ENCODE measurements around the gene ZNF687.
A peak's percentile ranks its signal among the peaks of the same experiment; 100 is the strongest.

The ZNF687 gene

DNA sequence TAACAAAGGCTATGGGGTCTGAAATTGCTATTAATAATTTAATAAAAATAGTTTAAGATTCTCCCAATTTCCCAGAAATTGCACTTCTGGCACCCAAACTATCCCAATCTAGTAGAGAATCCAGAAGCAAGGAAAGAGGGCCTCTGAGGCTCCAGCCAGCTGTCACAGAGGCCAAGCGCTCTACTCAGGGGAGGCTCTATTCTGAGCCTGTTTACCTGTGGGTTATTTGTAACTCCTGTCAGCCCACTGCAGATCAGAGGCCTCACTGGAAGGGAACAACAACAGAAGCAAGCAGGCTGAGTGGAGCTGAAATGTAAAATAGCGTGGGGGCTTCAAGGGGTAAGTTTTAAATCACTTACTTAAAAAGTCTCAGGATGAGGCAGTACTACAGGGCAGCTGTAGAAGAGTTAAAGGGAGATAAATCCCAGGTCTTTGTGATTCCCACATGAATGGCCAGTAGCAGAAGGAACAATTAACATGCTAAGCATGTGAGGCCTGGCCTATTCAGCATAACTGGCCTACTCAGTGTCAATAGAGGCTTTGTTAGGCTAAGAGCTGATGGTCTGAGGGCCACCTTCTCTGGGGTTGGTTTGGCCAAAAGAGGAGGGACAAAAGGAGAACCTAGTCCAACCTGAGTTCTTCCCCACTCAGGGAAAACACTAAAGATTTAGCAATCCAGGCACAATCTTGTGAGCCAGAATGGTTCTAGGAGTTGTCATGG lies 12.8 kb downstream of the ZNF687 start:
- TF ChIP-seq, protein P1, sequence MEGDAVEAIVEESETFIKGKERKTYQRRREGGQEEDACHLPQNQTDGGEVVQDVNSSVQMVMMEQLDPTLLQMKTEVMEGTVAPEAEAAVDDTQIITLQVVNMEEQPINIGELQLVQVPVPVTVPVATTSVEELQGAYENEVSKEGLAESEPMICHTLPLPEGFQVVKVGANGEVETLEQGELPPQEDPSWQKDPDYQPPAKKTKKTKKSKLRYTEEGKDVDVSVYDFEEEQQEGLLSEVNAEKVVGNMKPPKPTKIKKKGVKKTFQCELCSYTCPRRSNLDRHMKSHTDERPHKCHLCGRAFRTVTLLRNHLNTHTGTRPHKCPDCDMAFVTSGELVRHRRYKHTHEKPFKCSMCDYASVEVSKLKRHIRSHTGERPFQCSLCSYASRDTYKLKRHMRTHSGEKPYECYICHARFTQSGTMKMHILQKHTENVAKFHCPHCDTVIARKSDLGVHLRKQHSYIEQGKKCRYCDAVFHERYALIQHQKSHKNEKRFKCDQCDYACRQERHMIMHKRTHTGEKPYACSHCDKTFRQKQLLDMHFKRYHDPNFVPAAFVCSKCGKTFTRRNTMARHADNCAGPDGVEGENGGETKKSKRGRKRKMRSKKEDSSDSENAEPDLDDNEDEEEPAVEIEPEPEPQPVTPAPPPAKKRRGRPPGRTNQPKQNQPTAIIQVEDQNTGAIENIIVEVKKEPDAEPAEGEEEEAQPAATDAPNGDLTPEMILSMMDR (conservative IDR thresholded peaks at IDR 0.05; ENCODE audit: low read depth, low read length), result no peak
- DNase-seq (ENCODE audit: low read depth), result no peak
- no peak overlapping the region for H3K4me3 ChIP-seq (ENCODE audit: low read length)

- no peak overlapping the region for H3K4me3 ChIP-seq (ENCODE audit: low read length)
- DNase-seq (ENCODE audit: low read depth), result no peak
- TF ChIP-seq, protein P1 (conservative IDR thresholded peaks at IDR 0.05; ENCODE audit: low read depth, low read length), result no peak
Measured at GRCh38 chr1:151309811-151310323, 27.8 kb downstream of the ZNF687 start.

GRCh38 chr1:151311011-151311410 lies 28.9 kb downstream of the ZNF687 start:
- no peak for DNase-seq (ENCODE audit: low read depth)
- H3K4me3 ChIP-seq (ENCODE audit: low read length), result no peak overlapping the region
- TF ChIP-seq, protein P1 (conservative IDR thresholded peaks at IDR 0.05; ENCODE audit: low read depth, low read length), result no peak

DNA sequence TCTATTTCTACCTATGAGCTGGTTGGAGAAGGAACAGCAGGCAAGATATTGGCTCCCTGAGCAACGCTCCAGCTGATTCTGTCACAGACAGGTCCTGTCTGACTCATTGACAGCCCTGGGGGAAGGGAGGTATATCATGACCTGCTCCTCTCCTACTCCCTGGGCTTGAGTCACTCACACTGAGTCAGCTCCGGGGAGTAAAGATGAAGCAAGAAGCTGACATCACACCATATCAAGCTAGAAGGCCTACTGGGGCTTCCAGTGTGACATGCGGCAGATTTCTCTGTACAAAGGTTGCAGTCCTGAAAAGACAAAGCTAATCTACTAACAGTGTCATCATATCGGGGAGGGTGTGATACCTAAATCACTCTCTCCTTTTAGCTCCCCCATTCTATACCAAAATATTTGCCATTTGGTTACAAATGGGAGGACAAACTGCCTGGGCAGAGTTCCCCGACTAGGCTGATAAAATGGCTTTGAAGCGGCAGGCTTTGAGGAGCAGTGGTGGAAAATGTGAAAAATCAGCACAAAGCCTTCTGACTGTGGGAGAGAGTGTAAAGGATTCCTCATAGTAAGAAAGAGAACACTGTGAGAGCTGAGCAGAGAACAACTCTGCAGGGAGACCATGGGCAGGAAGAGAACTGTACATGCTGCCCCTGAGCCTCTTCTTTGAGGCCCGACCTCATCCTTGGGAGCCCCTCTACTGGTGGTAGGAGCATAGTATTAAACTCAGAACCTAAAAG lies 29.7 kb downstream of the ZNF687 start:
- DNase-seq (ENCODE audit: low read depth), result peak; percentile 79
- H3K4me3 ChIP-seq (ENCODE audit: low read length), result no peak overlapping the region
- TF ChIP-seq, protein P1 (conservative IDR thresholded peaks at IDR 0.05; ENCODE audit: low read depth, low read length), result no peak

DNA sequence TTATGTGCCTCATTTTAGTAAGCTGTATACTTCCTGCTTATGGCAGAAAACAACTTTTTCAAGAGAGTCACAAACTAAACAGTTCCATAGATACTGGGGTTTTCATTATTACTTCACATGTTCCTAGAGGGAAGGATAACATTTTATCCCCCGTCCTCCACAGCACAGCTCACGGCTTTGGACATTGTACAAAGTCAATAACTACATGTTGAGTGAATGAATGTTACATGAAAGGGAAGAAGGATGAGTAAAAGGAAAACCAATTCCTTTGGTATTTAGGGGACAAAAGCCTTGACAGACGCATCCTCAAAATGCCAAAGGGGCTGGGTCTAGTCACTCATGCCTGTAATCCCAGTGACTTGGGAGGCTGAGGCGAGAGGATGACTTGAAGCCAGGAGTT lies 30.3 kb downstream of the ZNF687 start:
- TF ChIP-seq, protein P1 (conservative IDR thresholded peaks at IDR 0.05; ENCODE audit: low read depth, low read length), result no peak
- no peak overlapping the region for H3K4me3 ChIP-seq (ENCODE audit: low read length)
- no peak for DNase-seq (ENCODE audit: low read depth)

DNA sequence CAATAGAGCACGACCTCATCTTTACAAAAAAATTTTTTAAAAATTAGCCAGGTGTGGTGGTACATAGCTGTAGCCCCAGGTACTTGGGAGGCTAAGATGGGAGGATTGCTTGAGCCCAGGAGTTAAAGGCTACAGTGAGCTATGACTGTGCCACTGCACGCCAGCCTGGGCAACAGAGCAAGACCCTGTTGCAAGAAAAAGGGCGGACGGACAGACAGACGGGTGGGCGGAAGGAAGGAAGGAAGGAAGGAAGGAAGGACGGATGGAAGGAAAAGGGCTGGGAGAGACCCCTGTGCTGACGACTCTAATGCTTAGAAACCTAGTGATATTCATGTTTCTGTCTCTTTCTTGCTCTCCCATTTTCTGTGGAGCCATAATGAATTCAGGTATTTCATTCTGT lies 30.7 kb downstream of the ZNF687 start:
- TF ChIP-seq, protein P1 (conservative IDR thresholded peaks at IDR 0.05; ENCODE audit: low read depth, low read length), result no peak
- no peak overlapping the region for H3K4me3 ChIP-seq (ENCODE audit: low read length)
- no peak for DNase-seq (ENCODE audit: low read depth)
